HepG2 (cell line): Measurements from ENCODE around the gene MRPL27. TPM values are rescaled to one million over a fixed set of nuclear protein-coding genes. Genes with fewer than 3 reads are reported as not detected.

Experiments used
- ATAC-seq: fragments of 200-7000 bp; cut with Tn5 transposase; 3 replicates; pipeline ENCODE4 v1.9.1; 2020; ENCODE audit warnings: mild to moderate bottlenecking, moderate library complexity
- BruUV-seq: library from RNA; stranded (reverse); fragments of 400-500 nt; replicated peaks from 2 replicates; lab custom pipeline; 2021; lab: Mats Ljungman, UMichigan
- CTCF ChIA-PET: fragments of 300-600 bp; formaldehyde crosslinking; extraction: SDS; loops from one replicate; lab custom pipeline; 2021; ENCODE audit warnings: low total read pairs, inconsistent platforms, low intra/inter-chr PET ratio; lab: Yijun Ruan, JAX
- POLR2A ChIA-PET: fragments of 350-600 bp; sonication (Branson Sonifier 250); formaldehyde crosslinking; loops from one replicate; lab custom pipeline; 2020; ENCODE audit warnings: antibody characterized with exemption, inconsistent platforms; lab: Yijun Ruan, JAX
- DNase-seq: peaks from one replicate; pipeline ENCODE4 v3.0.0-alpha.2; 2015; ENCODE audit warnings: low spot score
- FAIRE-seq: peaks from 3 replicates; lab custom pipeline; 2011; peaks lifted over from hg19 to GRCh38; lab: Jason Lieb, UNC
- H2AFZ ChIP-seq: one replicate; pipeline ENCODE4 v1.6.1; 2011; ENCODE audit warnings: low read length, inconsistent platforms
- H3K27ac ChIP-seq: fragments of 300-600 bp; 3 replicates; pipeline ENCODE4 v1.8.0; 2011; ENCODE audit warnings: mixed run types, mild to moderate bottlenecking, mixed read lengths, low read length, inconsistent platforms; ENCODE audit not compliant: insufficient read depth; ENCODE audit errors: extremely low read length
- H3K27me3 ChIP-seq, 2 experiments: fragments of 200-600 bp in 1 of 2; 2 replicates in 1 of 2; 3 replicates in 1 of 2; pipeline versions ENCODE4 v1.6.0 to v1.8.0; 2011; ENCODE audit warnings: low read length in 2 of 2, mild to moderate bottlenecking in 2 of 2, moderate library complexity in 2 of 2, inconsistent platforms in 1 of 2; ENCODE audit not compliant: insufficient read depth in 2 of 2, control insufficient read depth in 1 of 2
- H3K36me3 ChIP-seq, 2 experiments: fragments of 200-600 bp in 1 of 2; replicated peaks in 1 of 2; 2 replicates in 1 of 2; 3 replicates in 1 of 2; pipeline versions ENCODE4 v1.5.1 to v1.8.0; 2011; ENCODE audit warnings: low read length in 2 of 2, inconsistent platforms in 1 of 2; ENCODE audit not compliant: insufficient read depth in 2 of 2, control insufficient read depth in 1 of 2
- H3K4me1 ChIP-seq: 2 replicates; pipeline ENCODE4 v1.5.1; 2012; ENCODE audit warnings: low read length, inconsistent platforms; ENCODE audit not compliant: insufficient read depth
- H3K4me2 ChIP-seq: 2 replicates; pipeline ENCODE4 v1.6.0; 2011; ENCODE audit warnings: low read depth, low read length, inconsistent platforms
- H3K4me3 ChIP-seq, 3 experiments: fragments of 200-600 bp in 1 of 3; sonication (generic), shearing (Covaris generic) in 1 of 3; replicated peaks in 1 of 3; 2 replicates each; pipeline ENCODE4 v1.5.1; 2011 to 2016; ENCODE audit warnings: low read length in 3 of 3, inconsistent platforms in 2 of 3, low read depth in 2 of 3, mild to moderate bottlenecking in 2 of 3, control low read depth in 1 of 3, mixed read lengths in 1 of 3; ENCODE audit not compliant: insufficient read depth in 1 of 3
- H3K79me2 ChIP-seq: one replicate; pipeline ENCODE4 v1.6.1; 2011; ENCODE audit warnings: low read length, inconsistent platforms; ENCODE audit not compliant: insufficient read depth
- H3K9ac ChIP-seq: 2 replicates; pipeline ENCODE4 v1.6.0; 2011; ENCODE audit warnings: mild to moderate bottlenecking, low read depth, low read length, inconsistent platforms; ENCODE audit not compliant: insufficient read depth
- H3K9me3 ChIP-seq: 2 replicates; pipeline ENCODE4 v1.5.1; 2012; ENCODE audit warnings: mild to moderate bottlenecking, low read length
- H4K20me1 ChIP-seq: 2 replicates; pipeline ENCODE4 v1.6.0; 2011; ENCODE audit warnings: inconsistent platforms, mild to moderate bottlenecking, low read length, moderate library complexity; ENCODE audit not compliant: insufficient read depth
- CENPBD1 ChIP-seq: sonication (generic); formaldehyde crosslinking; IDR thresholded peaks from 2 replicates; pipeline ENCODE4 v1.8.0; 2022; ENCODE audit warnings: missing genetic modification reagents, low read depth, mild to moderate bottlenecking, borderline replicate concordance
- CREB1 ChIP-seq, 2 experiments: fragments of 450-650 bp in 1 of 2; IDR thresholded peaks; 2 replicates each; pipeline ENCODE4 v1.6.1; 2016 to 2017; ENCODE audit warnings: control low read depth in 1 of 2, mild to moderate bottlenecking in 1 of 2, missing compliant biosample characterization in 1 of 2, missing genetic modification characterization in 1 of 2
- ELF4 ChIP-seq: sonication (generic); formaldehyde crosslinking; IDR thresholded peaks from 2 replicates; pipeline ENCODE4 v1.5.0; 2020; ENCODE audit warnings: missing genetic modification reagents, mild to moderate bottlenecking, moderate library complexity, borderline replicate concordance
- FOSL2 ChIP-seq: sonication (generic); formaldehyde crosslinking; IDR thresholded peaks from 2 replicates; pipeline ENCODE4 v1.4.0; 2020; ENCODE audit warnings: missing genetic modification reagents
- KLF15 ChIP-seq: sonication (generic); formaldehyde crosslinking; IDR thresholded peaks from 2 replicates; pipeline ENCODE4 v1.8.1; 2023; ENCODE audit warnings: borderline replicate concordance, mild to moderate bottlenecking, inconsistent platforms, missing genetic modification reagents, mixed read lengths
- MAFK ChIP-seq, 2 experiments: IDR thresholded peaks in 1 of 2; conservative IDR thresholded peaks in 1 of 2; 2 replicates each; pipeline ENCODE4 v1.6.1; 2011; ENCODE audit warnings: improper control_type of control experiment in 2 of 2, low read length in 2 of 2
- MBD4 ChIP-seq: IDR thresholded peaks from 2 replicates; pipeline ENCODE4 v1.6.1; 2012; ENCODE audit warnings: low read length, inconsistent platforms, borderline replicate concordance
- POLR2A ChIP-seq, 2 experiments: IDR thresholded peaks; 2 replicates each; pipeline ENCODE4 v1.6.1; 2011; ENCODE audit warnings: low read depth in 2 of 2, low read length in 2 of 2, mild to moderate bottlenecking in 1 of 2, moderate library complexity in 1 of 2; ENCODE audit not compliant: insufficient read depth in 1 of 2
- SALL2 ChIP-seq: sonication (generic); formaldehyde crosslinking; IDR thresholded peaks from 2 replicates; pipeline ENCODE4 v1.8.1; 2023; ENCODE audit warnings: mild to moderate bottlenecking, missing genetic modification reagents, inconsistent platforms
- ZNF468 ChIP-seq: sonication (generic); formaldehyde crosslinking; IDR thresholded peaks from 2 replicates; pipeline ENCODE4 v1.8.0; 2022; ENCODE audit warnings: mild to moderate bottlenecking, moderate library complexity, missing genetic modification reagents
- ZNF724P ChIP-seq: sonication (generic); formaldehyde crosslinking; IDR thresholded peaks from 2 replicates; pipeline ENCODE4 v1.8.0; 2022; ENCODE audit warnings: missing genetic modification reagents, borderline replicate concordance
- ZNF780A ChIP-seq: sonication (generic); formaldehyde crosslinking; IDR thresholded peaks from 2 replicates; pipeline ENCODE4 v1.8.0; 2022; ENCODE audit warnings: mild to moderate bottlenecking, missing genetic modification reagents, moderate library complexity
- ZSCAN20 ChIP-seq: sonication (generic); formaldehyde crosslinking; IDR thresholded peaks from 2 replicates; pipeline ENCODE4 v1.4.0; 2020; ENCODE audit warnings: missing genetic modification reagents, mild to moderate bottlenecking, borderline replicate concordance
- WGBS: methylation state at CpG from one replicate; pipeline ENCODE4 v1.1.6; 2017; ENCODE audit warnings: low lambda C conversion rate; 5-methylcytosine and 5-hydroxymethylcytosine counted together
- in situ Hi-C: cut with HindIII; loops from 2 replicates; pipeline ENCODE4 v1.10.0; 2017; ENCODE audit warnings: low pct_unique_long_range_greater_than_20kb; ENCODE audit not compliant: extremely low pct_ligation_motif_present
- intact Hi-C: fragments of 100-400 bp; cut with micrococcal nuclease; formaldehyde crosslinking; loops from one replicate; pipeline ENCODE4 v1.10.0; 2022; ENCODE audit not compliant: unreplicated experiment
- polyA plus RNA-seq, 8 experiments: library from polyadenylated mRNA; depleted of rRNA in 3 of 8; stranded (reverse) in 7 of 8; unstranded in 1 of 8; fragments of >200 nt; fragmentation: Illumina TruSeq in 4 of 8; extraction: Trizol in 4 of 8; gene quantifications; 2 replicates each; pipeline versions ENCODE4 v1.2.1 to v1.2.3, GENCODE V29; 2011 to 2016; ENCODE audit warnings: low read depth in 4 of 8, missing spikeins in 1 of 8, mixed read lengths in 1 of 8; ENCODE audit not compliant: insufficient read depth in 1 of 8
- total RNA-seq, 5 experiments: library from RNA; depleted of rRNA; stranded (reverse); fragments of >200 nt; fragmentation: Illumina TruSeq; extraction: Trizol; gene quantifications; 2 replicates each; pipeline ENCODE4 v1.2.3, GENCODE V29; 2016; ENCODE audit warnings: low read depth in 1 of 5

Gene MRPL27
- total and polyA plus RNA-seq, 2 of the 13 experiments (the other 11 are each of a cell fraction or from before 2014, with no cell fraction given): 137 to 217 TPM

- H2AFZ ChIP-seq: no peak overlapping the region
- no peaks in the 10 kb centered on the region for H3K79me2 ChIP-seq
- 0 out of 2 replicates have a peak, but pooled peaks cover 3% of the 10 kb centered on the region for H4K20me1 ChIP-seq
- intact Hi-C loops: no loop called here
- peak; percentile 30 for FAIRE-seq
- H3K4me1 ChIP-seq: no peaks in the 10 kb centered on the region
- in situ Hi-C loops: no loop called here
- H3K27ac ChIP-seq: no peak overlapping the region
- no peak overlapping the region for H3K4me2 ChIP-seq
- no TSS peak for BruUV-seq
- H3K9me3 ChIP-seq: no peaks in the 10 kb centered on the region
- ChIA-PET POLR2A (interaction anchor here (0.7 to 2.2 kb wide), 4 partner anchors 9 to 48 kb away, joined by 3 to 14 read pairs (median 5); partner anchors contain the start of gene LRRC59), CTCF (no interaction called here)
- no peak overlapping the region for H3K9ac ChIP-seq
- TF ChIP-seq ZSCAN20 (CRISPR knock-in tag) (no peak), MAFK (conservative IDR thresholded peaks at IDR 0.05 in 1 of 2, IDR thresholded peaks at IDR 0.05 in 1 of 2; ENCODE audit: low read length in 2 of 2) (peak; percentile 12 to 52; a peak in 1 of 4 replicates), SALL2 (peak; percentile 15; the same call in 1 of the 2 replicates), ELF4 (CRISPR knock-in tag) (no peak), KLF15 (CRISPR knock-in tag) (no peak), ZNF724P (CRISPR knock-in tag) (no peak), POLR2A (IDR thresholded peaks at IDR 0.05; ENCODE audit: insufficient read depth in 1 of 2, low read depth in 2 of 2, low read length in 2 of 2) (peak in 1 of 2 experiments; percentile 40; a peak in 2 of 4 replicates), FOSL2 (CRISPR knock-in tag) (no peak), ZNF468 (CRISPR knock-in tag) (no peak), ZNF780A (no peak), CENPBD1 (CRISPR knock-in tag) (no peak), CREB1 (IDR thresholded peaks at IDR 0.05) (no peak), CREB1 (CRISPR knock-in tag; IDR thresholded peaks at IDR 0.05) (0 out of 2 replicates have a peak, but pooled peaks have one; percentile 19), MBD4 (0 out of 2 replicates have a peak, but pooled peaks have one; percentile 14)
- H3K4me3 ChIP-seq: no peak overlapping the region
- DNase-seq: no peak
- 93% methylated on average over 7 of the region's 7 CpGs for WGBS
- no peak for ATAC-seq
- H3K27me3 ChIP-seq: no peaks in the 10 kb centered on the region
- H3K36me3 ChIP-seq: peaks cover 41 to 79% of the 10 kb centered on the region in 2 experiments
Measured at GRCh38 chr17:50381260-50381815, 8.4 kb upstream of the MRPL27 start.
